HL-60/S4 treated with phorbol 12-myristate 13-acetate at 8.2 ng/mL for 4 days and 3 days (cell line): ENCODE data around the gene PARPBP.
"Not testable (repeated sequence)": the region's sequence is repeated elsewhere in the genome, so short reads cannot be mapped to it uniquely, and the experiment has no call there.

Experiments used
- in situ Hi-C: fragments of 300-500 bp; cut with MboI; formaldehyde crosslinking; loops from 2 replicates; pipeline ENCODE4 v1.15.0; 2022; ENCODE audit warnings: low sequenced_read_pairs

PARPBP gene

DNA sequence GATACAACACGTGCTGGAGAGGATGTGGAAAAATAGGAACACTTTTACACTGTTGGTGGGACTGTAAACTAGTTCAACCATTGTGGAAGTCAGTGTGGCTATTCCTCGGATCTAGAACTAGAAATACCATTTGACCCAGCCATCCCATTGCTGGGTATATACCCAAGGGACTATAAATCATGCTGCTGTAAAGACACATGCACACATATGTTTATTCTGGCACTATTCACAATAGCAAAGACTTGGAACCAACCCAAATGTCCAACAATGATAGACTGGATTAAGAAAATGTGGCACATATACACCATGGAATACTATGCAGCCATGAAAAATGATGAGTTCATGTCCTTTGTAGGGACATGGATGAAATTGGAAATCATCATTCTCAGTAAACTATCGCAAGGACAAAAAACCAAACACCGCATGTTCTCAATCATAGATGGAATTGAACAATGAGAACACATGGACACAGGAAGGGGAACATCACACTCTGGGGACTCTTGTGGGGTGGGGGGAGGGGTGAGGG lies 27.1 kb downstream of the PARPBP start:
- in situ Hi-C loops, result not testable (repeated sequence)

DNA sequence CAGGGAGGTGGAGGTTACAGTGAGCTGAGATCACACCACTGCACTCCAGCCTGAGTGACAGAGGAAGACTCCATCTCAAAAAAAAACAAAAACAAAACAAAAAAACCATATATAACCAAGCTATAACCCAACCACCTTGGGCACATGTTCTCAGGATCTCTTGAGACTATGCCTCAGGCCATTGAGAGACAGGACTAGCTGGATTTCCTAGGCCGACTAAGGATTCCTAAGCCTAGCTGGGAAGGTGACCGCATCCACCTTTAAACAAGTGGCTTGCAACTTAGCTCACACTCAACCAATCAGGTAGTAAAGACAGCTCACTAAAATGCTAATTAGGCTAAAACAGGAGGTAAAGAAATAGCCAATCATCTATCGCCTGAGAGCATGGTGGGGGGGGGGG lies 35.2 kb downstream of the PARPBP start:
- in situ Hi-C loops, result not testable (repeated sequence)

- in situ Hi-C loops, result no loop called here
Measured at GRCh38 chr12:102163383-102163782, 43.4 kb downstream of the PARPBP start.

- in situ Hi-C loops, result no loop called here
Measured at GRCh38 chr12:102167821-102168604, 48.0 kb downstream of the PARPBP start.

DNA sequence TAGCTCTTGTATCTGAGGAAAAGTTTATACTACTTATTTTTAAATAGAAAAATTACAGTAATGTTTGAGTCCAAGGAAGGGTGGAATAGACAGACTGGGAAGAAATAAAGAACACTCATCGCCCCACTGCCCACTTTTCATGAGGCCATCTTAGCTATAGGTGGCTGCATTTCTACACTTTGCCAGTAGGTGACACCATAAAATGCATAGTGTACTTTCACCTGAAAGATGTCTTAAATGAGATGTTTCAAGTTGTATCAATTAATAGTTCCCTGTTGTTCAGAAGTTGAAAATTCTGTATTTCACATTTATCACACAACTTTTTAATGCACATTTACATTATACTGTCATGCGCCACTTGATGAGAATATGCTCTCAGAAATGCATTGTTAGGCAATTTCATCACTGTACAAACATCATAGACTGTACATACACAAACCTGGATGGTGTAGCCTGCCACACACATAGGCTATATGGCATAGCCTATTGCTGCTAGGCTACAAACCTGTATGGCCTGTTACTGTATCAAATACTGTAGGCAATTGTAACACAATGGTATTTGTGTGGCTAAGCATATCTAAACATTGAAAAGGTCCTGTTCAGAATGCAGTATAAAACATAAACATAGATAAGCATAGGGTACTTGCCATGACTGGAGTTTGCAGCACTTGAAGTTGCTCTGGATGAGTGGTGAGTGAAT lies 50.1 kb downstream of the PARPBP start:
- in situ Hi-C loops, result no loop called here

- in situ Hi-C loops, result no loop called here
Measured at GRCh38 chr12:102171951-102172350, 52.0 kb downstream of the PARPBP start.

- in situ Hi-C loops, result no loop called here
Measured at GRCh38 chr12:102172436-102172835, 52.5 kb downstream of the PARPBP start.

DNA sequence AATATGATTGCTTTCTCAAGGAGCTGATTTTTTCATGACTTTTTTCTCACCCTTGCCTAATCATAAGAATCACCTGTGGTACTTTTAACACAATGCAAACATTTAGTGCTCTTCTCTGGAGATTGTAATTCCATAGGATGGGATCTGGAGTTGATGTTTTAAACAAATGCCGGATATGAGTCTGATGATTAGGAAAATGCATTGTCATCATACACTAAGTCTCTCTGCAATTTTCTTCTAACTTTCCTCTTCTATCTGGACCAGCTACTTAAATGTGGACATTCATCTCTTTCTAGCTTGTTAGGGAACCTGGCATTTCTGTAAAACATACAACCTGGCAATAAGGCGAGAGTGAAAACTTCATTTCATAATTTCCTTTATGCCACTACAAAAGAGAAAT lies 54.1 kb downstream of the PARPBP start:
- in situ Hi-C loops, result no loop called here

DNA sequence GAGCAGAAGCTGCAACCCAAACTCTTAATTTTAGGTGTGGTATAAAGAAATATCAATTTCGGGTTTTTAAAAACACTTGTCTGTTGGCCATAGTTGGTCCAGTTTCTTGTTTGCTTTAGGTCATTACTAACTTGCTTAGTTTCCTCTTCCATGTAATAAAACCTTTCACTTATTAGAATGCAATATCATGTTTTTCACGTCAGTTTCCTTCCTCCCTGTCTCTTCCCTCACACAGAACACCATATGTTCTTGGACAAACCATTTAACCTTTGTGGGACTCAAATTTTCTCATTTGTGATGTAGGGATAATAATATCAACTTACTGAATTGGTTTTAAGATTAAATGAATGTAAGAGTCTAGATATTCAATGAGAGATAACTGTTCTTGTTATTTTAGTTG lies 54.8 kb downstream of the PARPBP start:
- in situ Hi-C loops, result no loop called here

DNA sequence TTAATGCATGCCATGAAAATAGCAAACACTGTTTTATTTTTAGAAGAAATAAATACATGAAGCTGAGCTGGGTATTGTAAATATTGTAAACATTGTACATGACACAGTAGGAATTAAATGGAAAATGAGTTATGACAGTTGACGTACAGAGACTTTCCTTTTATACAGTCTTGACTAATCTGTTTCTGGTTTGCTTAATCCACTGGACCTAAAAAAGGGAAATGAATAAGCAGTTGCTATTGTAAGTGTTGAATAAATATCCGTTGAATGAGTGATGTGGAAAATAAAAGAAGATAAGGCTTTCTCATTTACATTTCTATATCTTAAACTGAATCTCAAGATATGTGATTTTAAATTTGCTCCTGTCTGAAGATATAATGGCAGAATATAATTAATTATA lies 62.7 kb downstream of the PARPBP start:
- in situ Hi-C loops, result no loop called here

- in situ Hi-C loops, result no loop called here
Measured at GRCh38 chr12:102195826-102196225, 75.8 kb downstream of the PARPBP start.

DNA sequence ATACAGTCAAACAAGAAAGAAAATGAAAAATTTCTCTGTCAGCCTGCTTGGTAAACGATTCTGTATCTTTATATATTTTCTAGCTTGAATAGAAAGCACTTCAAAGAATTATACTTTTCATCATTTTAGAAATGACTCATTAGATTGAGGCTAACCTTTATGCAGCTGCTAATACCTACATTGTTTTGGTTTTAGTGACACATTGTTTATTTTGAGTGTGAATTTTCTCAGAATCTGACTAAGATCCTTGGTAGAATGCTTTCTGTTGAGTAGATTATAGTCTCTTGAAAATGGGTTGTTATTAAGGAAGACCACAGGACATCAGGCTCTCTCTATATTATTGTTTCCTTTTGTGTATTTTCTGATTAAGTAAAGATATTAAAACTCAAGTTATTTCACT lies 77.8 kb downstream of the PARPBP start, which contains the start of gene PMCH:
Gene PMCH (minus strand): TSS at position 45 of the 400 bp plus-strand sequence. CDS start 63 bp downstream, outside the sequence.
- in situ Hi-C loops, result no loop called here

DNA sequence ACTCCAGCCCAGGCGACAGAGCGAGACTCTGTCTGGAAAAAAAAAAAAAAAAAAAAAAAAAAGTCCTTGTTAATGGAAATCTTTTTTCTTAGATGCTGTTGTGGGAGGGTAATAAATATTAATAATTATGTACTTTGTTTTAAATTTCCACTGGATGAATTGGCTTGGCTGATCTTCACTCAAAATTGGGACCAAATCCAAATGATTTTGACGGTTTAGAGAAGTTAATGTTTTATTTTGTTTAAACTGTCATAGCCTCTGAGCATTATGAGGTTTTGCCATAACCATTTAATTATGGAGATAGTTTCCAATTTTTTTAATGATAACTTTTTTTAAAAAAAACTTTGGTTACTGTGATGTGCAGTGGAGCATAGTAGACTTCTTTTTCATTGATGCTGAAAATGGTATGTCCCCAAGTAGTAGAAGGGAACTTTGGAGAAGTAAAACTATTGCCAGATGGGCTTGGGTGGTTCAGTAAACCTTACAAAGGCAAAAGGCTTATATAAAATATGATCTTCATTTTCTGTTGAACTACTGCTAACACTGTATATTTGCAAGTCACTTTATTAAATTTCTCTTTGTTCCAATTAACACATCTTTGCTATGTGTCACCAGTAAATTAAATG lies 81.6 kb downstream of the PARPBP start:
- in situ Hi-C loops, result no loop called here

- in situ Hi-C loops, result no loop called here
Measured at GRCh38 chr12:102202556-102202955, 82.6 kb downstream of the PARPBP start.

- in situ Hi-C loops, result no loop called here
Measured at GRCh38 chr12:102204025-102204424, 84.0 kb downstream of the PARPBP start.

- in situ Hi-C loops, result no loop called here
Measured at GRCh38 chr12:102215992-102216691, 96.2 kb downstream of the PARPBP start.

- in situ Hi-C loops, result no loop called here
Measured at GRCh38 chr12:102220736-102221135, 100.8 kb downstream of the PARPBP start.

DNA sequence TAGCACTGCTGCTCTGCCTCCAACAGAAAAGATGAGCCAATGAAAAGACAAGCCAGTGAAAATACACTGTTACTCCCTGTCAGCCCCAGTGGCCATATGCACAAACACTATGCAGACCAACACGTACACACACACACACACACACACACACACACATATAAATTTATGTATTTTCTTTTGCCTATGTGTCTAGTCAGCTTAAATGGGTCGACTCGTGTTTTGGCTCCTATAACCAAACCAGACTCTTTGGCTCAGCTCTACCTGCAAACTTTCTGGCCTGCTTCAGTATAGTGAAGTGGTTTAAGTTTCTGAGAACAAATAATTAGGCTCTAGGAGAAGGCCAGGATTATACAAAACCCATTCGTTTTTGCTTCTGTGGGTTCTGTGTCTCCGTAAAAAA lies 108.0 kb downstream of the PARPBP start:
- in situ Hi-C loops, result no loop called here

- in situ Hi-C loops, result no loop called here
Measured at GRCh38 chr12:102232036-102232435, 112.1 kb downstream of the PARPBP start.

DNA sequence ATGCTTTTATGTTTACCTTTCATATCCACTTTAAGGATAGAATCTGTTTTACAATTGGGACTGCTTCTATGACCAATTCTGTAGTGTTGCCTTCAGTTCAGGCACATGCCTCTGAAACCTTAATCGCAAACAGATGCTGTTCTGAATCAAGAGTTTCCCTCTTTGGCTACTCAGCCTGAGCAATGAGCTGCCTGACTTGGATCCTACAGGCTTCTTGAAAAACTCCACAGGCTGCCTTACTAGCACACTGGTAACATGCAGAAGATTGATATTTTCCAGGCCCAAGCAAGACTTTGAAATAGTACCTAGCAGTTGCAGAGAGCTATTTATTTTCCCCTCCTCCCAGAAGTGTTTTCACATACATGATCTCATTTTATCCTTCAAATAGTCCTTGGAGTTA lies 112.5 kb downstream of the PARPBP start:
- in situ Hi-C loops, result no loop called here

DNA sequence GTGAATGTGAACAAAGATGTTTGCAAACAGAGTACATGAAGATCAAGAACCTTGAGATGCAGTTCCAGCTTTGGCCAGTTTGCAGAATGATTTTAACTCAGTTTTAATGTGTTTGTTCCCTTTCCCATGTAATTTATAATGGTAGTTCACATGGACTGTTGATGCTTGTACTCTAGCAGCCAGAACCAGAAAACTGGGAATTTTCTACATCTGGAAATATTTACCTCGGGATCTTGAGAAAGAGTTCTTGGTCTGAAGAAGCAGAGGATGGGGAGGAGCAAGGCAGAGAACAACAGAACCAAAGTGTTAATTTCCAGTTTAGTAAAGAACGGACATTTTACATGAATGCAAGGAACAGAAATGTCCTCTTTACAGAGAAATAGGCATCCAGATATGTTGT lies 114.6 kb downstream of the PARPBP start:
- in situ Hi-C loops, result no loop called here
